ENCODE data around the gene COQ10A.

DNA sequence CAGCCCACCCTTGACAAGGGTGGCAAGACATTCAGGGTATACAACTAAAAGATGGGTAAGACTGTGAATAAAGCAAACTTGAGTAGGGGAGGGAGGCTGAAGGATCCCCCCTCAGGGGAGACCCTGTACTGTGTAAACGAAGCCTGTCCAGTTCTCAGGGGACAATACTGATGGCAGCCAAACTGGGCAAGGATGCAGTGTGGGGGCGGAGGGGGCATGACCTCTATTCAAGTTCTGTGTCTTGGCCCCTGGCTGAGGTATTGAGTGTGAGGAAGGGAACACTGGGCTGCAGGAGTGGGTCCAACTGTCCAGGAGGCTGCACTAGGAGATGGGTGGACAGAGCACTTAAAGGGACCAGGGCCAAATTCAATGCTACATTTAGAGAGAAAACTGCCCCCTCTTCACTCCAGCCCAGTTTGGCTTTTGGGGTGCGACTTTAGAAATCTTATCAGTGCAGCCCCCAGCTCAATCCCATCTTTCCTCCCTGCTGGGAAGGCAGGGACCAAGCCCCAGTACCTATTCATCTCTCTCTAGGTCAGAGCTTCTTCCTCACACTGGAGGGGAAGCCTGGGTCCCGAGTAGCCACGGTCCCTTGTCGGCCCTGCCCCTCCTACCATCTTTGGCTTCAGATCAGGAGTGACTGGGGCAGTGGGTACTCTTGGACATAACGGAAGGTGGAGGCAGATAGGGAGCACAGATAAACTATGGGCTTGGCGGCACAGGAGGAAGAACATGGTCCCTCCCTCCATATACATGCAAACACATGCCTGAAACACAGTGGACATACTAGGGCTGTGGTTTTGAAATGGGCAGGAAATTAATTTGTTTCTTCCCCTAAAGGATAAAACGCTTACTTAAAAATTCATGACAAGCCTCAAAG, 25.1 kb upstream of the COQ10A start:
- TF ChIP-seq, protein P1, sequence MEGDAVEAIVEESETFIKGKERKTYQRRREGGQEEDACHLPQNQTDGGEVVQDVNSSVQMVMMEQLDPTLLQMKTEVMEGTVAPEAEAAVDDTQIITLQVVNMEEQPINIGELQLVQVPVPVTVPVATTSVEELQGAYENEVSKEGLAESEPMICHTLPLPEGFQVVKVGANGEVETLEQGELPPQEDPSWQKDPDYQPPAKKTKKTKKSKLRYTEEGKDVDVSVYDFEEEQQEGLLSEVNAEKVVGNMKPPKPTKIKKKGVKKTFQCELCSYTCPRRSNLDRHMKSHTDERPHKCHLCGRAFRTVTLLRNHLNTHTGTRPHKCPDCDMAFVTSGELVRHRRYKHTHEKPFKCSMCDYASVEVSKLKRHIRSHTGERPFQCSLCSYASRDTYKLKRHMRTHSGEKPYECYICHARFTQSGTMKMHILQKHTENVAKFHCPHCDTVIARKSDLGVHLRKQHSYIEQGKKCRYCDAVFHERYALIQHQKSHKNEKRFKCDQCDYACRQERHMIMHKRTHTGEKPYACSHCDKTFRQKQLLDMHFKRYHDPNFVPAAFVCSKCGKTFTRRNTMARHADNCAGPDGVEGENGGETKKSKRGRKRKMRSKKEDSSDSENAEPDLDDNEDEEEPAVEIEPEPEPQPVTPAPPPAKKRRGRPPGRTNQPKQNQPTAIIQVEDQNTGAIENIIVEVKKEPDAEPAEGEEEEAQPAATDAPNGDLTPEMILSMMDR (IDR thresholded peaks at IDR 0.05; ENCODE audit: low read length): no peak
- no peak for TF ChIP-seq EZH2 (IDR thresholded peaks at IDR 0.05; ENCODE audit: borderline replicate concordance, low read length)

Measured in OCI-LY1 (cell line).